Activated T-cell treated with anti-CD3 and anti-CD28 coated beads, Interleukin-2, amount 50 U/mL, for 72 hours (primary cell): ENCODE data around the gene CNGB1. TPM values are rescaled to one million over a fixed set of nuclear protein-coding genes. Genes with fewer than 3 reads are reported as not detected.
"Not testable (repeated sequence)": the region's sequence is repeated elsewhere in the genome, so short reads cannot be mapped to it uniquely, and the experiment has no call there.

Source experiments
- ATAC-seq, 2 donors: fragments of 150-1000 bp; cut with Tn5 transposase; replicated peaks in 1 of 2; 2 replicates each; pipeline ENCODE4 v1.10.0; 2021; ENCODE audit warnings: moderate library complexity in 2 of 2, mild to moderate bottlenecking in 1 of 2
- DNase-seq, 2 donors: peaks; one replicate each; pipeline ENCODE4 v3.0.0; 2021 to 2022; ENCODE audit warnings: mixed read lengths in 1 of 2
- H3K27ac Mint-ChIP-seq: one replicate; pipeline ENCODE4 v1.8.0; 2022; ENCODE audit warnings: mild to moderate bottlenecking, moderate library complexity, mixed read lengths
- H3K27me3 Mint-ChIP-seq: one replicate; pipeline ENCODE4 v1.8.0; 2022; ENCODE audit warnings: low read depth, mixed read lengths
- H3K36me3 Mint-ChIP-seq, 2 donors: one replicate each; pipeline ENCODE4 v1.8.0; 2022; ENCODE audit warnings: mixed read lengths in 2 of 2, mild to moderate bottlenecking in 1 of 2; ENCODE audit not compliant: insufficient read depth in 2 of 2
- H3K4me1 Mint-ChIP-seq: one replicate; pipeline ENCODE4 v1.8.0; 2022; ENCODE audit warnings: low read depth, mixed read lengths
- H3K4me3 Mint-ChIP-seq, 2 donors: one replicate each; pipeline ENCODE4 v1.8.0; 2022; ENCODE audit warnings: mild to moderate bottlenecking in 2 of 2, mixed read lengths in 2 of 2, moderate library complexity in 2 of 2
- H3K9me3 Mint-ChIP-seq, 2 donors: one replicate each; pipeline ENCODE4 v1.8.0; 2022; ENCODE audit warnings: mixed read lengths in 2 of 2
- total RNA-seq, 2 donors: library from RNA; stranded (reverse); gene quantifications; one replicate each; pipeline ENCODE4 v1.2.3, GENCODE V29; 2022

Gene CNGB1
- total RNA-seq, 2 donors from 2014 or later, result not detected

DNA sequence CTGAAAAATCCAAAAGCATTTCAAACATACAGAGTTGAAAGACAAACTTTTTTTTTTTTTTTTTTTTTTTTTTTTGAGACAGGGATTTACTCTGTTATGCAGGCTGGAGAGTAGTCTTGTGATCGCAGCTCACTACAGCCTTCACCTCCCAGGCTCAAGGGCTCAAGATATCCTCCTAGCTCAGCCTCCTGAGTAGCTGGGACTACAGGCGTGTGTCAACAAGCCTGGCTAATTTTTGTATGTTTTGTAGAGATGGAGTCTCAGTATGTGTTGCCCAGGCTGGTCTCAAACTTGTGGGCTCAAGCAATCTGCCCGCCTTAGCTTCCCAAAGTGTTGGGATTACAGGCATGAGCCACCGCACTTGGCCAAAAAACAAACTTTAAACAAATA is 104.4 kb downstream of the CNGB1 start:
- no peaks in the 10 kb centered on the region for H3K36me3 Mint-ChIP-seq
- H3K4me3 Mint-ChIP-seq, result no peak overlapping the region
- peaks cover 11% of the 10 kb centered on the region for H3K27me3 Mint-ChIP-seq
- ATAC-seq (no peak), DNase-seq (no peak)
- no peaks in the 10 kb centered on the region for H3K9me3 Mint-ChIP-seq
- H3K4me1 Mint-ChIP-seq, result peaks cover 8% of the 10 kb centered on the region
- H3K27ac Mint-ChIP-seq, result no peak overlapping the region

GRCh38 chr16:57865746-57866528 is 105.0 kb downstream of the CNGB1 start:
- Mint-ChIP-seq H3K36me3 (no peaks in the 10 kb centered on the region), H3K27me3 (peaks cover 16% of the 10 kb centered on the region), H3K27ac (no peak overlapping the region), H3K4me1 (peaks cover 3% of the 10 kb centered on the region), H3K4me3 (no peak overlapping the region), H3K9me3 (no peaks in the 10 kb centered on the region)
- no peak for DNase-seq
- no peak for ATAC-seq

DNA sequence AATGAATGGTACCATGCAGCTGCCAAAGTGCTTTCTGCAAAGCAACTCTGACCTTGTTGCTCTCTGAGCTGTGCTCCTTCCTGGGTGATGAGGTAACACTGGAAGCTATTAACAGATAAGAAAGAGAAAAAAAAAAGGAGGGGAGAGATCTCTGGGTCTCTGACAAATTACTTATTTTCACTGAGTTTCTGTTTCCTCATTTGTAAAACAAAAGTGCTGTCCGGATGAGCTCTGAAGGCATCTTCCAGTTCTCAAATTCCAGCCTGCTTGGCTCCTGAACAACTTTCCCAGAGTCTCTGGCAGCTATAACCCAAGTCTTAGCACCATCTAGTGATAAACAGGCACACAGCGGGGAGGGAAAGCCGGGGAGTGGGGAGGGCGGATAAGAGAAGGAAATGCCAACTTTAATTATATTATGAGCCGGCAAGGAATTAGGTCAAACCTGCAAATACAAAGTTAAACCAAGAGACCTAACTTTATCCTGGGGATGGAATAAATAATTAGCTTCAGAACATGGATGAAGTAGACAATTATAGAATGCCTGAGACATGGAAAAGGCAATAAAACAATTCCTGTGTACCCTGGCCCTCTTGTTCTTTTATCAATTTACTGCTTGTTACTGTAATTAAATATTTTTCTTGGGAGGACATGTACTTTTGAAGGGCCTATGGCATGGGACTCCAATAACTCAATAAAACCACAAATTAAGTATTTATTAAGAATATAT is 107.3 kb downstream of the CNGB1 start:
- Mint-ChIP-seq H3K27me3 (peaks cover 18% of the 10 kb centered on the region), H3K4me3 (no peak overlapping the region), H3K27ac (no peak overlapping the region), H3K9me3 (no peaks in the 10 kb centered on the region), H3K4me1 (no peaks in the 10 kb centered on the region), H3K36me3 (no peaks in the 10 kb centered on the region)
- DNase-seq, result no peak
- no peak for ATAC-seq

- H3K9me3 Mint-ChIP-seq, result no peaks in the 10 kb centered on the region
Measured at GRCh38 chr16:57862698-57863433, 108.1 kb downstream of the CNGB1 start.

DNA sequence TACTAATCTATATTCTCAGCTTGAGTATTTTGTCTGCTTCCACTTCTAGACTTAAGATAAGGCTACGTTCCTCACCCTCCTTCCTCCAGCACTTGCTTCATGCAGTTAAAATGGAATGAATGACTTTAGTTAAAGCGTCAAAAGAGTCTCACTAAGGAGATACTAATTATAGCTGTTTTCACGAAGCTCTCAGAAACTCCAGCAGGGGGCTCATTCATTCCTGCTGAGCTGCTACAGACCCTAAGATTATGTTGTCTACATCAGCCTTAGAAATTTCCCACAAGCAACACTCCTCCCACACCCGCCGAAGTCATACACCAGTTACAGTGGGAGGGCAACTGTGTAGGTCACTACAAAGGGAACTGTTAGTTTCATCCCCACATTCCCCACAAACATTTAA is 111.6 kb downstream of the CNGB1 start:
- Mint-ChIP-seq H3K9me3 (no peaks in the 10 kb centered on the region), H3K4me1 (no peaks in the 10 kb centered on the region), H3K36me3 (no peaks in the 10 kb centered on the region), H3K27ac (no peak overlapping the region), H3K27me3 (peaks cover 24% of the 10 kb centered on the region), H3K4me3 (no peak overlapping the region)
- DNase-seq (no peak), ATAC-seq (no peak)

More at GRCh38 chr16:57862698-57863433, 108.1 kb downstream of the CNGB1 start:
- peaks cover 24% of the 10 kb centered on the region for H3K27me3 Mint-ChIP-seq
- no peak overlapping the region for H3K4me3 Mint-ChIP-seq
- DNase-seq (no peak), ATAC-seq (no peak)
- H3K4me1 Mint-ChIP-seq, result no peaks in the 10 kb centered on the region
- H3K36me3 Mint-ChIP-seq, result no peaks in the 10 kb centered on the region
- H3K27ac Mint-ChIP-seq, result no peak overlapping the region

DNA sequence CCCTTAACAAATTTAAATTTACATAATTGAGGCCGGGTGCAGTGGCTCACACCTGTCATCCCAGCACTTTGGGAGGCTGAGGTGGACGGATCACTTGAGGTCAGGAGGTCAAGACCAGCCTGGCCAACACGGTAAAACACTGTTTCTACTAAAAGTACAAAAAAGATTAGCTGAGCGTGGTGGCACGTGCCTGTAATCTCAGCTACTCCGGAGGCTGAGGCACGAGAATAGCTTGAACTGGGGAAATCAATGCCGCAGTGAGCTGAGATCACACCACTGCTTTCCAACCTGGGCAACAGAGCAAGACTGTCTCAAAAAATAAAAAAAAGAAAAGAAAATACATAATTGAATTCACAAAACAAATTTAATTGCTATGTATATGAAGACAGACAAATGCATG is 112.3 kb downstream of the CNGB1 start:
- Mint-ChIP-seq H3K27ac (no peak overlapping the region), H3K36me3 (no peaks in the 10 kb centered on the region), H3K4me1 (no peaks in the 10 kb centered on the region), H3K4me3 (no peak overlapping the region), H3K27me3 (peaks cover 23% of the 10 kb centered on the region), H3K9me3 (no peaks in the 10 kb centered on the region)
- no peak for DNase-seq
- no peak for ATAC-seq

GRCh38 chr16:57857991-57858390 is 112.9 kb downstream of the CNGB1 start:
- not testable (repeated sequence) for H3K27ac Mint-ChIP-seq, DNase-seq, H3K36me3 Mint-ChIP-seq, H3K4me3 Mint-ChIP-seq, H3K4me1 Mint-ChIP-seq, ATAC-seq, H3K9me3 Mint-ChIP-seq
- peaks cover 17% of the 10 kb centered on the region for H3K27me3 Mint-ChIP-seq

- Mint-ChIP-seq H3K9me3 (no peaks in the 10 kb centered on the region), H3K27me3 (peaks cover 8% of the 10 kb centered on the region), H3K4me1 (no peaks in the 10 kb centered on the region), H3K27ac (no peak overlapping the region), H3K4me3 (no peak overlapping the region), H3K36me3 (no peaks in the 10 kb centered on the region)
- DNase-seq (no peak), ATAC-seq (no peak)
Measured at GRCh38 chr16:57855188-57855587, 115.7 kb downstream of the CNGB1 start.

- H3K4me1 Mint-ChIP-seq, result no peaks in the 10 kb centered on the region
- H3K36me3 Mint-ChIP-seq, result no peaks in the 10 kb centered on the region
- H3K4me3 Mint-ChIP-seq, result no peak overlapping the region
- no peak for ATAC-seq
- no peak for DNase-seq
- H3K9me3 Mint-ChIP-seq, result no peaks in the 10 kb centered on the region
- H3K27ac Mint-ChIP-seq, result no peak overlapping the region
- H3K27me3 Mint-ChIP-seq, result no peaks in the 10 kb centered on the region
Measured at GRCh38 chr16:57852189-57852588, 118.7 kb downstream of the CNGB1 start.

- Mint-ChIP-seq H3K27ac (no peak overlapping the region), H3K4me1 (peaks cover 11% of the 10 kb centered on the region), H3K36me3 (no peaks in the 10 kb centered on the region), H3K4me3 (no peak overlapping the region), H3K9me3 (no peaks in the 10 kb centered on the region), H3K27me3 (no peaks in the 10 kb centered on the region)
- DNase-seq (no peak), ATAC-seq (no peak)
Measured at GRCh38 chr16:57848181-57848580, 122.7 kb downstream of the CNGB1 start.

GRCh38 chr16:57846931-57847330 is 124.0 kb downstream of the CNGB1 start:
- peaks cover 11% of the 10 kb centered on the region for H3K4me1 Mint-ChIP-seq
- not testable (repeated sequence) for ATAC-seq, H3K27ac Mint-ChIP-seq, H3K36me3 Mint-ChIP-seq, H3K27me3 Mint-ChIP-seq, H3K9me3 Mint-ChIP-seq, DNase-seq, H3K4me3 Mint-ChIP-seq

- DNase-seq (no peak), ATAC-seq (no peak)
- H3K27ac Mint-ChIP-seq, result no peak overlapping the region
- H3K4me1 Mint-ChIP-seq, result peaks cover 11% of the 10 kb centered on the region
- H3K36me3 Mint-ChIP-seq, result no peaks in the 10 kb centered on the region
- no peaks in the 10 kb centered on the region for H3K9me3 Mint-ChIP-seq
- no peaks in the 10 kb centered on the region for H3K27me3 Mint-ChIP-seq
- H3K4me3 Mint-ChIP-seq, result peak overlapping the region in 1 of 2 donors; percentile 3
Measured at GRCh38 chr16:57846078-57846697, 124.7 kb downstream of the CNGB1 start.

GRCh38 chr16:57845115-57845514 is 125.8 kb downstream of the CNGB1 start:
- Mint-ChIP-seq H3K27me3 (no peaks in the 10 kb centered on the region), H3K4me3 (no peak overlapping the region), H3K9me3 (no peaks in the 10 kb centered on the region), H3K4me1 (peaks cover 11% of the 10 kb centered on the region), H3K27ac (no peak overlapping the region), H3K36me3 (no peaks in the 10 kb centered on the region)
- ATAC-seq, result no peak
- DNase-seq, result no peak
